HG03565 (cell line): ENCODE data around the gene CSNK2A1.
"Not testable (repeated sequence)": the region's sequence is repeated elsewhere in the genome, so short reads cannot be mapped to it uniquely, and the experiment has no call there.

ENCODE experiments used
- ATAC-seq: cut with Tn5 transposase; IDR thresholded peaks from one replicate; pipeline ENCODE4 v1.9.1; 2021; ENCODE audit warnings: mild to moderate bottlenecking, moderate library complexity; ENCODE audit not compliant: unreplicated experiment

Gene CSNK2A1

DNA sequence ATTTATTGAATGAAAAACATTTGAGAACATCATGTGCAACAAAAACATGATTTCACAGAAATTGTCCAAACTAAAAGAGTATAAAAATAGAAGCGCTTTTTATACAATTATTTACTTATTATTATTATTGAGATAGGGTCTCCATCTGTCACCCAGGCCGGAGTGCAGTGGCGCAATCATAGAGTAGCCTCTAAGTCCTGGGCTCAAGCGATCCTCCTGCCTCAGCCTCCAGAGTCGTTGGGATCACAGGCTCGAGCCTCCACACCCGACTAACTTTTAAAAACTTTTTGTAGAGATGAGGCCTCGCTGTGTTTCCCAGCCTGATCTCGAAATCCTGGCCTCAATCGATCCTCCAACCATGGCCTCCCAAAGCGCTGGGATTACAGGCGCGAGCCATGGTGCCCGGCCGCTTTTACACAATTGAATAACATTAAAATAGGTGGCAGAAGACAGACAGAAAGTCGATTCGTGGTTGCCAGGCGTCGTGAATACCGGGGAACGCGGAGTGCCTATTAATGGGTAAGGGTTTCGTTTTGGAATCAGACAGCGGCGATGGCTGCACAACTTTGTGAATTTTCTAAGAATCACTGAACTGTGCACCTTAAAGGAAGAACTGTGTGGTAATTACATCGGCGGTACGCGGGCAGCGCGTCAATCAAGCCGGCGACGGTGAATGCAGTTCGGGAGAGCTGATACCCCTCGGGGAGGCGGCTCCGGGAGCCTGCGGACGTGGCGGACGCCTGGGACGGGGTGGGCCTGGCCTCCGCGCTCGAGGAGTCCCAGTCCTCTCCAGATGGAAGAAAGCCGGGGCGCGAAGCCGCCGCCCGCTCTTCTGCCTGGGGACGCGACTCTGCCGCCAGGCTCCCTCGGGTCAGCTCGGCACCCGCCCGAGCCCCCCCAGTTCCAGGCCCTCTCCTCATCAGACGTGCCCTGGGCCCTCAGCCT lies 82.1 kb downstream of the CSNK2A1 start:
- peak; percentile 23 for ATAC-seq

DNA sequence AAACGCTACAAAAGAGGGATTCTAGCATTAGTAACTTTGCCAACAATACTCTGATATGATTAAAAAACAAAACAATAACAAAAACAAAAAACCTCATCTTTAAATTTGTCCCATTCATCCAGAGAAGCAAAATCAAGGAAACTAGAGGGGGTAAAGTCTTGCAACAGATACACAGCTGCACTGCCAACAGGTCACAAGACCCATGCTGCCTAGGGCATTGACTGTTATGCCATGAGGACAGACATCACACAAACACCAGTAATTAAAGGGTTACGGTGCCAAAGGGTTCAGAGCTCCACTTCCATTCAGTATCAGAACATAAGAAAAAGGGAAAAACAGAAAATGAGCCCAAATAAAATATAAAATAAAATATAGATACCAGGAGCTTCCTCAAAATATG lies 82.9 kb downstream of the CSNK2A1 start:
- ATAC-seq: no peak

DNA sequence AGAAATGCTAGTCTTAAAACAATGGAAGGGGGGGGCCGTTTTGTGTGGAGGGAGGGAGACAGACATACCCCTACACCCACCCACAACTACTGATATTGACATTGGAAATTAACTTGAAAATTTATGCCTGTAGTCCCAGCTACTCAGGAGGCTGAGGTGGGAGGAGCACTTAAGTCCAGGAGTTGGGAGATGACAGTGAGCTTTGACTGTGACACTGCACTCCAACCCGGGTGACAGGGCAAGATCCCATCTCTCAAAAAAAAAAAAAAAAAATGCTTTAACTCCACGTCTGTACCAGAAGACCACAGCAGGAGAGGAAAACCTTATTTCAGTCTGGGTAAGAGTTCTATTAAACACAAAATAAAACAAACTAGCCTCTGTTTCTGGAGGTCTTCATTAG lies 83.4 kb downstream of the CSNK2A1 start:
- ATAC-seq: no peak

DNA sequence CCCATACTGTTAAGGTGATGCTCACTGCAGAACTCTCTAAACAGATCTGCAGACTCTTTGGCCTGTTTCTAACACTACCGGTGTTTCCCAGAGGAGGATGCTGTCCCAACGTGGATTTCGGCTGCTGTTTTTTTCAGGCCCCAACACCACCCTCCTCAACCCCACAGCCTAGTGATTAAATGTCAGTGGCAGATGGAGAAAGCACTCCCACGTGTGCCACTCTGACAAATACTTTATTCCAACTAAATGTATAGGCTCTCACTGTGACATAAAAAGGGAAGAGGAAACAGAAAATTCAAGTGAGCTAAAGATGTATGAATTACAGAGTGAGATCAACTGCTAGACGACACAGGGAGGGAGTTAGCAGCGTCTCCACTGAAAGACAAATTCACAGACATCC lies 84.8 kb downstream of the CSNK2A1 start:
- ATAC-seq: no peak

DNA sequence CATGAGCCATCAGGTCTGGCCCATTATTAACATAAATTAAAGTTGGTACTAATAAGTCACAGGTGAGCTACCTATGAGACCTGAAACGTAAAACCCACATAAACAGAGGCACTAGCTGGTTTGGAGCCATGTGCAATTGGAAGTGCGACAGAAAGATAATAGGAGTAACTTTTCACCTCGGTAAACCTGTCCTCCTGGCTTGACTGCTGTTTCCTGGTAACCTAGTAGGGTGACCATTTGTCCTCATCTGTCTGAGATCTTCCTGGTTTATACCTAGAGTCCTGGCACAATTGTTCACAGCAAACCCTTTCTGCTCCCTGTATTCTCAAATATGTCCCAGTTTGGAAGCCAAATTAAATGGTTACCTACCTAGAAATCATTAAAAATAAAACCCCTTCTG lies 88.6 kb downstream of the CSNK2A1 start:
- ATAC-seq: no peak

DNA sequence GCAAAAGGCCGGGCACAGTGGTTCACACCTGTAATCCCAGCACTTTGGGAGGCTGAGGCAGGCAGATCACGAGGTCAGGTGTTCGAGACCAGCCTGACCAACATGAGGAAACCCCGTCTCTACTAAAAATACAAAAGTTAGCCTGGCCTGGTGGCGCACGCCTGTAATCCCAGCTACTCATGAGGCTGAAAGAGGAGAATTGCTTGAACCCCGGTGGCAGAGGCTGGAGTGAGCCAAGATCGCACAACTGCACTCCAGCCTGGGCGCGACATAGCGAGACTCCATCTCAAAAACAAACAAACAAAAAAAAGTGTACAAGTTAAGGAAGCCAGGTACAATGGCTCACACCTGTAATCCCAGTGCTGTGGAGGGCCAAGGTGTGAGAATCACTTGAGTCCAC lies 91.6 kb downstream of the CSNK2A1 start:
- not testable (repeated sequence) for ATAC-seq

DNA sequence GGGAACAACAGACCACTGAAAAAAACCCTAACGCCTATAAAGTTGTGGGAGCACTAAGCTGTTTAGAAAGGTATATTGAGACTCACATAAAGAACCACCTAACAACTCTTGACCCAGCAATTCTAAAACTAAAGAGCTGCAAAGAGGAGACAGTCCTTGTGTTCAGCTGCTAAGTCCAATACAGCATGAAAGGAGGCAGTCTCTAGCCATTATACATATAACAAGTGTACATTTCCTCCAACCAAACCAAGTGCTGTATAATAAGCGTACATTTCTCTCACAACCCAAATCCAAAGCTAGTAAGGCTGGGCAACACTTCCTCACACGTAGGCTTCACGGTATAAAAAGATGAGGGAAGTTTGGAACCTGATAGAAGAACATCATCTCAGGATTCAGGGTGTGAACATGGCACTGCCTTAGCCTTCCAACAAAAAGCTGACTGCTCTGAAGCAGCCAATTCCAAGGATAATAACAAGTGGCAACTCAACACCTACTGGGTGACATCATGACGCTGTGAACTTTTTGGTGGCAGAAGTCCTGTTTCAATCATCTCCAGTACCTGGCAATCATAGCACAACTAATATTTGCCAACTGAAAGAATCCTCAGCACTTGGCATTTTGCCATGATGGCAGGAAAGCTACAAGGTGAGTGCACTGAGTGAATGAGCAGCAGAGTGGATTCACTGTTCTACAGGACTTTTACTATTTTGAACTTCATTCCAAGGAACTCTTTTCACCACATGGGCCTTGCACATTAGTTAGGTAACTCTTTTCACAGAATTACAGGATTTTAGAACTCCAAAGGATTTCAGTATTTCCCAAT lies 97.9 kb downstream of the CSNK2A1 start:
- ATAC-seq: no peak

DNA sequence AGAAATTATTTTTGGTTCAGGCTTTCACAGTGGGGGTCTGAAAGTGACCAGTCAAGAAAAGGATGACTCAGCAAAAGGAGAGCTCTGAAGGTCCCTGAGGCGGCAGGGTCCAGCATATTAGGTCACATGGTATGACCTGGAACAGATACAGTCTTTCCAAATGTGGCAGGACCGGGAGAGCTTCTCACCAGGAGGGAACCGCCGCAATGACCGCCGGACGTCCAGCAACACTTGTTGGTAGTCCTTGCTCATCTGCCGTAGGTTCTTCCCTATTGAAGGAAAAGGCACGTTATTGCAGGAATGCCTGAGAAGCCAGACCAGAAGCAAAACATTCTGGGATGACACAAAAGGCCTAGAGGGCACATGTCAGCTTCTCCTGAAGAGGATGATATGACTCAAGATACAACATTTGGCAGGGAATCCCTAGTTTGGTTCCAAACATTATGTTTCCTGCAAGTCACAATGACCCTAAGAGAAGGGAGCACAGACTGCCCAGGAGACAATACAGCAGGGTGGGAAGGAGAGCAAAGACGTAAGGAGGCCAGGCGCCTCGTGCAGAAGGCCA lies 98.6 kb downstream of the CSNK2A1 start:
- ATAC-seq: no peak

DNA sequence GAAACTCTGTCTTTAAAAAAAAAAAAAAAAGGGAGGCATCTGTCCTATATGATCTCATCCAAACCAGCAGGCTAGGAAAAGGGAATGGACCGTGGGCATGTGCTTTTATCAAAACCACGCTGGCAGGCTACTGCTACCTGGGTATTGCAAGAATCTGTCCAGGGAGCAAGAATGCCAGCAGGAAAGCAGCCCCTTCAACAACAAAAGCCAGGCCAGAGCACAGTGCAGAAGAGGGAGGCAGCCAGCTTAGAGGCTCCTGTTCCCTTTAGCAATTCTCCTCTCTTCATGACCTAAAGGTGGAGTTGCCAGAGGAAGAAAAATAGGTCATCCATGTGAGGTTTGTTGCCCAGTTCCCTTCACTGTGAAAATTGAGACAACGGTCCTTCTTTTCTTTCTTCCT lies 99.5 kb downstream of the CSNK2A1 start:
- ATAC-seq: no peak

DNA sequence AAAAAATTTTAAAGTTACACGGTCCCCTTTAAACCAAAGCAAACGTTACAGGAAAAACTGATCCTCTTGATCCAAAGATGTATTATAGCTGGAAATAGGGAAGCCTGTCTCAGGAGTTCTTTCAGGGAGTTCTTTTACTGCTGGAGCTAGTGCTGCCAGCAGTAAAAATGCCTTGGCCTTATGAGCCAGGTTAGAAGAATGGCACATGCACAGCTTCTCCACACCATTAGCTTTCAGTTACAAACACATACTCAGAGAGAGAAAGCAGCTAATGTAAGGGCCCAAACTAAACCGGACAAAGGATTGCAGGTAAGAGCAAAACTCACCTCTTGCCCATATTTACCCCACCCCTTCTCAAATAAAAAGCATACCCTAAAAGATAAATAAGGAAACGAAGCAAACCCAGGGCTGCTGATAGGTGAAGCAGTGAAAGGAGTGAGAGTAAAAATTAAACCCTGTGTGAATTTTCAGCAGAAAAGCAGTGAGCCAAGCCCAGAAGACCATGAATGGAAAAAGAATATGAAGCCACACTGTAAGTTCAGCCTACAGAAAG lies 100.3 kb downstream of the CSNK2A1 start:
- ATAC-seq: no peak

DNA sequence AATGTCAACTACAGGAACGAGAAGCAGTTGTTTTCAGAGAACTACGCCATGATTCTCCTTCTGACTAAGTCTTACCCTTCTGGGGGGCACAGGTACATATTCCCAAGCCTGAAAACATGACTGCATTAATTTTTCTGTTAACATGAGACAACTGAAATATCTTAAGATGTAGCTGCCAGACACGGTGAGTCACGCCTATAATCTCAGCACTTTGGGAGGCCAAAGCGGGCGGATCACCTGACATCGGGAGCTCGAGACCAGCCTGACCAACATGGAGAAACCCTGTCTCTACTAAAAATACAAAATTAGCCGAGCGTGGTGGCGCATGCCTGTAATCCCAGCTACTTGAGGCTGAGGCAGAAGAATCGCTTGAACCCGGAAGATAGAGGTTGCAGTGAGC lies 103.0 kb downstream of the CSNK2A1 start:
- no peak for ATAC-seq

DNA sequence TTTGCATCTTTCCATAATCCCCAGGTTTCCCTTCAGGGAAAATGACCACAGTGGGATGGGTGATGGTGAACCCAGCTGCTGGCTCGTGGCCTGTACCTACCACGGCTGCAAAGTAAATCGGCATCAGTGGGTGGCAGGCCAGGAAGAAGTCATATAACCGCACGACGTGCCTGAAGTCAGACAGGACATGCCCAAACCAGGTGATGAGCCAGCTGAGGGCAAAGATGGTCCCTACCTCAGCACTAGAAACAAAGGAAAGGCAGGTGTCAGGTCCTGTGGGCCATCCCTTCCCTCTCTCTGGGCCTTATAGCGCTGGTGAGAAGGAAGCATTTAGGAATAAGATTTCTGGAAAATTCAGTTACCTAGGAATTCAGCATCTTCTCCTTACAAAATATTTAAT lies 103.4 kb downstream of the CSNK2A1 start:
- no peak for ATAC-seq

DNA sequence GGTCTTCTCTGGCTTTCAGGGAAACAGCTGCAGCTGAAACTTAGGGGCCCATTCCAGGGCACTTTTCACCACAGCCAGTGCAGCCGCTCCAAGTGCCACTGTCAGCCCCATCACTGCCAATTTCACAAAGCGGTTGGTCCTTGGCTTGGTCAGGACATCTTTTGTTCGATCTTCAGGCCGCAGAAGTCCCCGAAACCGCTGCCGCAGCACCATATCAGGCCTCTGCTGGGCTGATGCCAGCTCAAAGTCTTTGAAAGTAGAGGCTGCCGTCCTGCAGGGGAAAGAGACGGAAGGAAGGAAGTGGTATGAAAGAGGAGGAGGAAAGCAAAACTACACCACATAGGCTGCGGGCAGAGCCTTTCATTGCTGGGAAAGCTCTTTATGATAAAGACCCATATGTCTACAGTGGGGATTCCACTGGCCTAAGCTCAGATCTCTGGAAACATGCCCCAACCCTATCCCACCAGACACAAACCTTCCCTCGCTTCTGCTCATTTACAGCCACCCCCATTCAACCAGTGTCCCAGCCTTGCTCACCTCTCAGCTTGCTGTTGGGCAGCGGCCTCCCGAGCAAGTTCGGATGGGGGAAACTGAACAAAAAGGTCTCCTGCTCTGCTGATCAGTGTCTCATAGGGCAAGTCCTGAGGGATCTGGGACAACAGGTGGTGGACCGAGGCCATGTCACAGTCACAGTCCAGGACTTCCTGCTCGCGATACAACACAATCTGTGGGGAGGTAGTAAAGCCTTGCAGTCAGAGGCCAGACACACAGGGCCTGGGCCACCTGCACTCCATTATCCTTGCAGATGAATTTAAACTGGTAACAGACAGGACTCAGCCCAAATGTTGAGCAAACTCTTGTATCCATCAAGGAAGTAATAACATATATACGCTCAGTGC lies 104.8 kb downstream of the CSNK2A1 start:
- ATAC-seq: no peak

DNA sequence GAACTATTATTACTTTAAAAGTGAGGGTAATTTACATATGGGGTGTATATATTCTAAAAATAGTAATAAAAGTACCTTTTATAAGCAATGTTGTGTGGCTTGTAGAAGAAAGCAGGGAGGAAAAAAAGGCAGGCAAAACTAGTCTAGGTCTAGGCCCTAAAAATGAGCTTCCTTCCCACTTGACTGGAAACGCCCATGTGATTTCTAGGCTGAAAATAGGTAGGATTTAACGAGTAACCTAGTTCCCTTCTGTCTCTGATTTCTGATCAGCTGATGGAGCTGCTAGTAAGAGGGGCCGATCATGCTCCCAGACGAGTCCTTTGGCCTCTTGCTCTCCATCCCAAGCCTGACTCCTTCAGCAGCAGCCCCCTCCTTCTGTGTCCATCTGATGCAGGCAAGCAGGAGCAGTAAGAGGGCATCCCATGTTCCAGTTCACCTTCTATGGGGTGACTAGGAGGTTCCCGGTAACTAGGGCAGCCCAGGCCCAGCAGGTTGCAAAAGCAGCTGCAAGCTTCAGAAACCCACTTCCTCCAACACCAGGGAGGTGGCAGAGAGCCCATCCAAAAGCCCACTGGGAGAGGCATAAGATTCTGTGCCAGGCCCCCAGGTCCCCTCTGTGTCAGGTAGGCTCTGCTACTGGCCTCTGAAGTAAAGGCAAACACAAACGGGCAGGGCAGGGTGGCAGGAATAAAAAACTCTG lies 105.7 kb downstream of the CSNK2A1 start:
- no peak for ATAC-seq

DNA sequence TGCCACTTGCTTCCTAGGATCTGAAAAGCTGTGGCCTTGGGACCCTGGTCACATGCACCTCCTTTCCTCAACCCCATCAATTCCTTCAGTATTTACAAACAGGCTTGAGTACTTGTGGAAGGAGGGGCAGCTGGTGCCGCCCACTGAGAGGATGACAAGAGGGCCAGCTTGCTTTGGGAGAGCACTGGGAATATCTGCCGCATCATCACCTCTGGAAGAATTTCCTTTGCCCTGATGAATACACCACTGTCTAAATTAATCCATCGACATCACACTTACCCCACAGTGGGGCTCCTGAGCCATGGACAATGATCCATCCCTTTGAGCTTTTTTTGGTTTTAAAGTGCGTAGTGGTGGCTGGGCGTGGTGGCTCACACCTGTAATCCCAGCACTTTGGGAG lies 107.1 kb downstream of the CSNK2A1 start:
- ATAC-seq: no peak

DNA sequence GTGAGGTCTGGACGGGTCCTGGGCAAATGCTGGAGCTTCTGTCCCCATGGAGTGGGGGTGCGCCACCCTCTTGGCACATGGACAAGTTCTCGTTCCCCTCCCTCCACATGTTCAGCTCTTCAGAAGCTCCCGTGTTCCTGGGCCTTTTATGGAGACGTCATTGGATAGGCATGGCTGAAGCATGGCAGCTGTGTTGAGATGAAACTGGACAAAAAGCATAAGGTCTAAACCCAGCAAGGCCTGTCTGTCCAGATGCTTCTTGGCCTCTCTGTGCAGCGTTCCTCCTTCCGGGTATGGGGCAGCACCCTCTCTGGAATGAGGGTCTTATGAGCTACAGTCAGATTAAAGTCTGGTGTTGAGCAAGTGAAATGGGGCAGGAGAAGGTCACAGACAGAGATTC lies 108.0 kb downstream of the CSNK2A1 start:
- ATAC-seq: no peak

DNA sequence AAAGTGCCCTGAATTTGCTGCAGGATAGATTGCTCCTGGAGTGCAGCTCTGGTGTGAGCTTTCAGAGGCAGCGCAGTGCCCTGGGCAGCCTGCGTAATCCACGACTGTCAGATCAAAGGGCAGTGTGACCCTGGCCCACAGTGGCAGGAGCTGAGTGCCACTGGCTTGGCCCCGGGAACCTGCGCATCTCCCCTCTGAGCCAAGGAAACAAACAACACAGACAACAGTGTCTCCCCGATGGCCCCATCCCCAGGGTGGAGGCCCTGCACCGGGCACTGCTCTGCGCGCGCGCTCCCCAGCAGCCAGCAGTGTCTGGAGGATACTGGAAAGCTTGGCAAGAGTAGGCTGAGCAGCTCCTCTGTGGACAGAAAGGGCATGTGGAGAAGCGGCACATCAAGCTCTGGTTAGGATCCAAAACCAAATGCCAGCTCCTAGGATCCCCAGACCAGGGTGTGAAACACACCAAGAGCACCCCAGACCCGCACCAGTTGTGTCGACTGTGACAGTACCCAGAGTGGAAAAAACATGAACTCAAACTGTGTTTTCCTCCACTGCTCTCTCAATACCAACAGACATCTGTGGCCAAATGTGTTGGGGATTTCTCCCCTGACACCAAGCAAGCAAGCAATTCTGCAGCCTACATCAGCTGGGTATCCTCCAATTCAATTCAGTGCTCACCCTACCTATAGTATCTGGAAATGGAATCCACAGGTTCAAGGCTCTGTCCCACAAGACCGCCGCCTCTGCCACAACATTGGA lies 108.8 kb downstream of the CSNK2A1 start:
- ATAC-seq: no peak

DNA sequence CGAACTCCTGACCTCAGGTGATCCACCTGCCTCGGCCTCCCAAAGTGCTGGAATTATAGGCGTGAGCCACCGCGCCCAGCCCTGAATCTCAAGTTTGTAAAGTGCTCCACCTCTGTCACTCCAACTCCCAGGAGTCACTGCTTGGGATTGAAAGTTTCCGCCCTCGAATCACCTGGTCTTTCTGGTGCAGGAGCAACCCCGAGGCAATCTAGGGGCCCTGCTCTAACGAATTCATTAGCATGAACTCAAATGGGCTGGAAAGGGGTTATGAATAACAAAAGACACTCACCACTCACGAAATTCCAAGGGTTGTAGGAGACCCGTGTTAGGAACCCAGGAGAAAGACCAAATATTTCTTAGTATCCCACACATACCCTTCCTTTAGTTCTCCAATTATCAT lies 109.4 kb downstream of the CSNK2A1 start:
- ATAC-seq: no peak
